C4-2B (cell line): Measurements from ENCODE around the gene FUT2.

Source experiments
- ZFX ChIP-seq: fragments of 450-650 bp; IDR thresholded peaks from 2 replicates; pipeline ENCODE4 v1.6.1; 2017
- TF ChIP-seq, protein P1 (sequence below): fragments of 450-650 bp; conservative IDR thresholded peaks from 2 replicates; pipeline ENCODE4 v1.5.1; 2017; ENCODE audit warnings: mild to moderate bottlenecking

GRCh38 chr19:48750351-48750750 lies 54.6 kb downstream of the FUT2 start:
- TF ChIP-seq, protein P1, sequence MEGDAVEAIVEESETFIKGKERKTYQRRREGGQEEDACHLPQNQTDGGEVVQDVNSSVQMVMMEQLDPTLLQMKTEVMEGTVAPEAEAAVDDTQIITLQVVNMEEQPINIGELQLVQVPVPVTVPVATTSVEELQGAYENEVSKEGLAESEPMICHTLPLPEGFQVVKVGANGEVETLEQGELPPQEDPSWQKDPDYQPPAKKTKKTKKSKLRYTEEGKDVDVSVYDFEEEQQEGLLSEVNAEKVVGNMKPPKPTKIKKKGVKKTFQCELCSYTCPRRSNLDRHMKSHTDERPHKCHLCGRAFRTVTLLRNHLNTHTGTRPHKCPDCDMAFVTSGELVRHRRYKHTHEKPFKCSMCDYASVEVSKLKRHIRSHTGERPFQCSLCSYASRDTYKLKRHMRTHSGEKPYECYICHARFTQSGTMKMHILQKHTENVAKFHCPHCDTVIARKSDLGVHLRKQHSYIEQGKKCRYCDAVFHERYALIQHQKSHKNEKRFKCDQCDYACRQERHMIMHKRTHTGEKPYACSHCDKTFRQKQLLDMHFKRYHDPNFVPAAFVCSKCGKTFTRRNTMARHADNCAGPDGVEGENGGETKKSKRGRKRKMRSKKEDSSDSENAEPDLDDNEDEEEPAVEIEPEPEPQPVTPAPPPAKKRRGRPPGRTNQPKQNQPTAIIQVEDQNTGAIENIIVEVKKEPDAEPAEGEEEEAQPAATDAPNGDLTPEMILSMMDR = no peak
- TF ChIP-seq ZFX = no peak
